ENCODE results near the gene CADM4. TPM values are rescaled to one million over a fixed set of nuclear protein-coding genes. Genes with fewer than 3 reads are reported as not detected.
A peak's percentile ranks its signal among the peaks of the same experiment; 100 is the strongest.

Gene CADM4
- total and polyA plus RNA-seq, 2 donors (not counting 1 experiment from before 2014, with no cell fraction given), result 1.5 TPM

GRCh38 chr19:43578787-43579186 lies 60.9 kb downstream of the CADM4 start:
- H3K27me3 ChIP-seq (ENCODE audit: control insufficient read depth, insufficient read depth, low read length), result no peaks in the 10 kb centered on the region
- no peak overlapping the region for H3K27ac ChIP-seq (ENCODE audit: insufficient read depth, low read length)
- DNase-seq (ENCODE audit: low read depth in 2 of 2), result no peak
- no peaks in the 10 kb centered on the region for H3K9me3 ChIP-seq (ENCODE audit: control insufficient read depth, insufficient read depth, low read depth, low read length)
- no peak overlapping the region for H2AFZ ChIP-seq (ENCODE audit: low read length)
- H3K4me3 ChIP-seq (replicated peaks in 1 of 4; ENCODE audit: control extremely low read depth in 1 of 4, insufficient read depth in 1 of 4, low read depth in 3 of 4, low read length in 4 of 4), result no peak overlapping the region
- no peaks in the 10 kb centered on the region for H3K36me3 ChIP-seq (ENCODE audit: control insufficient read depth, insufficient read depth, low read length)
- H3K4me1 ChIP-seq (ENCODE audit: control insufficient read depth, extremely low read depth, insufficient read depth, low read length), result no peaks in the 10 kb centered on the region
- no peak overlapping the region for H3K4me2 ChIP-seq (ENCODE audit: extremely low read depth, insufficient read depth, low read length)
- TF ChIP-seq CTCF (conservative IDR thresholded peaks at IDR 0.05 in 1 of 2, IDR thresholded peaks at IDR 0.05 in 1 of 2; ENCODE audit: low read depth in 1 of 2, low read length in 2 of 2) (no peak), EZH2 (IDR thresholded peaks at IDR 0.05; ENCODE audit: low read length, missing control alignments) (no peak)
- no peak overlapping the region for H3K9ac ChIP-seq (ENCODE audit: insufficient read depth, low read length)
- H3K79me2 ChIP-seq (ENCODE audit: control insufficient read depth, insufficient read depth, low read length), result peaks cover 6% of the 10 kb centered on the region
- H4K20me1 ChIP-seq (ENCODE audit: control insufficient read depth, extremely low read depth, insufficient read depth, low read length), result no peaks in the 10 kb centered on the region

DNA sequence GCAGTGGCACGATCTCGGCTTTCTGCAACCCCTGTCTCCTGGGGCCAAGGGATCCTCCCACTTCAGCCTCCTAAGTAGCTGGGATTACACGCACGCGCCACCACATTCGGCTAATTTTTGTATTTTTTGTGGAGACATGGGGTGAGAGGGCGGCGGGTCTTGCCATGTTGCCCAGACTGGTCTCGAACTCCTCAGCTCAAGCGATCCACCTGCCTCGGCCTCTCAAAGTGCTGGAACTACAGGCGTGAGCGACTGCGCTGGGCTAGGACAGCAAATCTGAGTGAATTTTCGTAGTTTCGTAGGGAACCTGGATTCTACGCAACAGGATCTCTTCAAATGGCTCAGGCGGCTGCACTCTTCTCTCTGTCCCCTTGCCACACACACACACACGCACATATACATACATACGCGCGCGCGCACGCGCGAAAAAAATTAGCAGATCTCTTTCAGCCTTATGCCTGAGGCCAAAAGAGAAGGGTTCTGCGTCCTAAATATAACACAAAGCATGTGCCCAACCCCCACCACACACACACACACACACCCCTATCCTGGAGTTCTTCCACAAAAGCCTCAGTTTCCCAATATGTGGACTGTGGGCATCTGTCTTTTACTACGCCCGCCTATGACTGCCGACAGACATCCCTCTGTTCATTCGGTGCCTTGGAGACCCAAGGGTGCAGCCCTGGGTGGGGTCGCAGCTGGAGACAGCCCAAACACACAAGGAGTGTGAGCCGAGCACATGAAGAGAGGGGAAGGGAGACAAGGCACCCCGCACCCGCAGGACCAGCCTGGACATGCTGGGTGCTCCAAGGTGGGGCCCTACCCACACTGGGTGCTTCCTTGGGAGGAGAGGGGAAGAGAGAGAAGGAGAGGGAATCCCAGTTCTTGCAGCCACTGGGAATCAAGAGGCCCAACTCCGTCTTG lies 63.4 kb downstream of the CADM4 start:
- no peak for DNase-seq (ENCODE audit: low read depth in 2 of 2)
- TF ChIP-seq CTCF (conservative IDR thresholded peaks at IDR 0.05 in 1 of 2, IDR thresholded peaks at IDR 0.05 in 1 of 2; ENCODE audit: low read depth in 1 of 2, low read length in 2 of 2), result no peak
- TF ChIP-seq EZH2 (IDR thresholded peaks at IDR 0.05; ENCODE audit: low read length, missing control alignments), result no peak
- Histone ChIP-seq H3K9me3 (ENCODE audit: control insufficient read depth, insufficient read depth, low read depth, low read length) (no peaks in the 10 kb centered on the region), H3K27ac (ENCODE audit: insufficient read depth, low read length) (peak overlapping the region; percentile 76), H3K9ac (ENCODE audit: insufficient read depth, low read length) (peak overlapping the region; percentile 5), H3K79me2 (ENCODE audit: control insufficient read depth, insufficient read depth, low read length) (peaks cover 6% of the 10 kb centered on the region), H3K27me3 (ENCODE audit: control insufficient read depth, insufficient read depth, low read length) (no peaks in the 10 kb centered on the region), H3K4me3 (replicated peaks in 1 of 4; ENCODE audit: control extremely low read depth in 1 of 4, insufficient read depth in 1 of 4, low read depth in 3 of 4, low read length in 4 of 4) (peak overlapping the region in 2 of 4 experiments; percentile 34 to 99), H3K4me2 (ENCODE audit: extremely low read depth, insufficient read depth, low read length) (peak overlapping the region; percentile 7), H3K36me3 (ENCODE audit: control insufficient read depth, insufficient read depth, low read length) (no peaks in the 10 kb centered on the region), H3K4me1 (ENCODE audit: control insufficient read depth, extremely low read depth, insufficient read depth, low read length) (no peaks in the 10 kb centered on the region), H2AFZ (ENCODE audit: low read length) (peak overlapping the region; percentile 65), H4K20me1 (ENCODE audit: control insufficient read depth, extremely low read depth, insufficient read depth, low read length) (no peaks in the 10 kb centered on the region)

- no peaks in the 10 kb centered on the region for H3K27me3 ChIP-seq (ENCODE audit: control insufficient read depth, insufficient read depth, low read length)
- H3K4me2 ChIP-seq (ENCODE audit: extremely low read depth, insufficient read depth, low read length), result peak within 1 kb of the TSS; percentile 91
- no peaks in the 10 kb centered on the region for H3K9me3 ChIP-seq (ENCODE audit: control insufficient read depth, insufficient read depth, low read depth, low read length)
- peak within 1 kb of the TSS; percentile 88 for H3K9ac ChIP-seq (ENCODE audit: insufficient read depth, low read length)
- TF ChIP-seq CTCF (conservative IDR thresholded peaks at IDR 0.05 in 1 of 2, IDR thresholded peaks at IDR 0.05 in 1 of 2; ENCODE audit: low read depth in 1 of 2, low read length in 2 of 2) (no peak), EZH2 (IDR thresholded peaks at IDR 0.05; ENCODE audit: low read length, missing control alignments) (no peak)
- peaks cover 6% of the 10 kb centered on the region for H3K79me2 ChIP-seq (ENCODE audit: control insufficient read depth, insufficient read depth, low read length)
- H4K20me1 ChIP-seq (ENCODE audit: control insufficient read depth, extremely low read depth, insufficient read depth, low read length), result no peaks in the 10 kb centered on the region
- peak within 1 kb of the TSS; percentile 80 to 99 (median 86) for H3K4me3 ChIP-seq (replicated peaks in 1 of 4; ENCODE audit: control extremely low read depth in 1 of 4, insufficient read depth in 1 of 4, low read depth in 3 of 4, low read length in 4 of 4)
- no peaks in the 10 kb centered on the region for H3K36me3 ChIP-seq (ENCODE audit: control insufficient read depth, insufficient read depth, low read length)
- H3K4me1 ChIP-seq (ENCODE audit: control insufficient read depth, extremely low read depth, insufficient read depth, low read length), result no peaks in the 10 kb centered on the region
- peak within 1 kb of the TSS; percentile 96 for H3K27ac ChIP-seq (ENCODE audit: insufficient read depth, low read length)
- H2AFZ ChIP-seq (ENCODE audit: low read length), result peak within 1 kb of the TSS; percentile 89
- peak; percentile 98 for DNase-seq (ENCODE audit: low read depth in 2 of 2)
These were observed 64.3 kb downstream of the CADM4 start, which contains the start of the genes PINLYP and XRCC1 for GRCh38 chr19:43575156-43575950. Gene PINLYP, plus strand, starts transcription at chr19:43575801. Its CDS starts 1,391 bp downstream, at chr19:43577192. Gene XRCC1, minus strand, starts transcription at chr19:43575527. Its CDS starts 69 bp downstream, at chr19:43575458.

All from fibroblast of lung (primary cell).